DND-41 (cell line): ENCODE data around the gene ZSWIM8.

Experiments used
- ATAC-seq: fragments of 200-7000 bp; cut with Tn5 transposase; 3 replicates; pipeline ENCODE4 v1.9.1; 2021; ENCODE audit warnings: low read depth; ENCODE audit not compliant: insufficient read depth
- DNase-seq: peaks from one replicate; pipeline ENCODE4 v3.0.0-alpha.2; 2020
- H2AFZ ChIP-seq: 2 replicates; pipeline ENCODE4 v1.6.0; 2012; ENCODE audit warnings: low read depth, low read length
- H3K27ac ChIP-seq: 2 replicates; pipeline ENCODE4 v1.5.1; 2012; ENCODE audit warnings: low read length, inconsistent platforms
- H3K27me3 ChIP-seq: fragments of 200-600 bp; sonication (generic); 2 replicates; pipeline ENCODE4 v1.6.0; 2012; ENCODE audit warnings: low read length, mild to moderate bottlenecking, inconsistent platforms; ENCODE audit not compliant: insufficient read depth, poor library complexity
- H3K36me3 ChIP-seq: 2 replicates; pipeline ENCODE4 v1.5.1; 2012; ENCODE audit warnings: low read length, inconsistent platforms; ENCODE audit not compliant: insufficient read depth
- H3K4me1 ChIP-seq: 2 replicates; pipeline ENCODE4 v1.5.1; 2012; ENCODE audit warnings: mild to moderate bottlenecking, low read length; ENCODE audit not compliant: insufficient read depth
- H3K4me2 ChIP-seq: 2 replicates; pipeline ENCODE4 v1.6.0; 2012; ENCODE audit warnings: mild to moderate bottlenecking, moderate library complexity, low read length, inconsistent platforms; ENCODE audit not compliant: insufficient read depth
- H3K4me3 ChIP-seq, 2 experiments: fragments of 200-600 bp in 1 of 2; shearing (Covaris generic) in 1 of 2; 2 replicates each; pipeline ENCODE4 v1.5.1; 2012 to 2016; ENCODE audit warnings: inconsistent platforms in 2 of 2, low read length in 2 of 2, mild to moderate bottlenecking in 2 of 2, low read depth in 1 of 2, moderate library complexity in 1 of 2
- H3K79me2 ChIP-seq: 2 replicates; pipeline ENCODE4 v1.6.0; 2012; ENCODE audit warnings: low read length, inconsistent platforms; ENCODE audit not compliant: insufficient read depth
- H3K9ac ChIP-seq: 2 replicates; pipeline ENCODE4 v1.6.0; 2012; ENCODE audit warnings: low read depth, mild to moderate bottlenecking, inconsistent platforms, low read length, moderate library complexity
- H3K9me3 ChIP-seq: 2 replicates; pipeline ENCODE4 v1.5.1; 2012; ENCODE audit warnings: low read length, moderate library complexity, mild to moderate bottlenecking, inconsistent platforms; ENCODE audit not compliant: insufficient read depth, severe bottlenecking
- H4K20me1 ChIP-seq: 2 replicates; pipeline ENCODE4 v1.6.0; 2012; ENCODE audit warnings: low read length; ENCODE audit not compliant: insufficient read depth
- CTCF ChIP-seq: IDR thresholded peaks from 2 replicates; pipeline ENCODE4 v1.5.1; 2012; ENCODE audit warnings: borderline replicate concordance, low read length, moderate library complexity, mild to moderate bottlenecking; ENCODE audit not compliant: poor library complexity, severe bottlenecking; ENCODE audit errors: extremely low read depth
- EZH2 ChIP-seq: IDR thresholded peaks from 3 replicates; pipeline ENCODE4 v1.6.1; 2012; ENCODE audit warnings: borderline replicate concordance, low read depth, mild to moderate bottlenecking, moderate library complexity, low read length, inconsistent platforms; ENCODE audit not compliant: severe bottlenecking

The ZSWIM8 gene

GRCh38 chr10:73743327-73743904, 42.0 kb upstream of the ZSWIM8 start:
- peak overlapping the region; percentile 67 for H2AFZ ChIP-seq
- peaks cover 3% of the 10 kb centered on the region; the same call in 1 of the 2 replicates for H4K20me1 ChIP-seq

DNA sequence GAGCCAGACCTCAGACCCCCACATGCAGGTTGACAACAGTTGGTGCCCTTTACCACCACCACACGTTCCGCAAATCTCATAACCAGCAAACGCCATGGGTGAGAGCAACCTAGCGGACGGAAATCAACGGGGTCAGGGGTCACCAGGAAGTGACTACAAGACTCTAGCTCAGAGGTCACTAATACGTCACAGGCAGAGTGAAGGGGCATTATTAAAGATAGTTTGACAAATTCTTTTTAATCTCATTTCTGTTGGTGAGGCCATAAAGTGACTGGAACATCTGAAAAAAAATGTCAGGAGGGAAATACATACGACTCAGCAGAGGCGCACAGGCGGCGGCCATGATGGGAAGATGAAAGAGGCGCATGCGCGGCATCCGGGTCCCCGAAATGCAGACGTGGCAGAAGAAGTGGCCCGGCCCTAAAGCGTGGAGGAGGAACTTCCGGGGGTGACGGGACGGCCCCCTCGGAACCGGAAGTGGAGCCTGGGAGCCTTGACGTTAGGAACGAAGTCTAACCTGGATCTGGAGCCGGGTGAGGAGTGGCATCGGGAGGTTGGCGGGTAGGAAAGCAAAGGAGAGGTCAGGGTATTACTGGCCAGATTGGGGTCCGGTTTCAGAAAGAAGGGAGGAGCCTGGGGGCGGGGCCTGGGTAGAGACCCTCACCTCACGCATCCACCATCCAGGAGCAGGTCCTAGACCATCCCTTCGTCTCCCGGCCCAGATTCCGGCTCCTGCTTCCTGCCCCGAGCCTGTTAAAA, 41.3 kb upstream of the ZSWIM8 start, which contains the start of gene SEC24C:
TSS of gene SEC24C (plus strand) at position 468 of the 759 bp plus-strand sequence. CDS start 2,461 bp downstream, outside the sequence.
- DNase-seq (peak; percentile 96), ATAC-seq (peak; percentile 90)
- Histone ChIP-seq H3K9ac (peak within 1 kb of the TSS; percentile 71), H3K36me3 (peaks cover 22% of the 10 kb centered on the region), H3K27me3 (no peaks in the 10 kb centered on the region), H4K20me1 (peaks cover 7% of the 10 kb centered on the region; the same call in 1 of the 2 replicates), H3K4me3 (peak within 1 kb of the TSS; percentile 82 to 95), H2AFZ (peak within 1 kb of the TSS; percentile 91), H3K4me2 (peak within 1 kb of the TSS; percentile 91), H3K27ac (peak within 1 kb of the TSS; percentile 86), H3K79me2 (peaks cover 62% of the 10 kb centered on the region), H3K4me1 (peaks cover 44% of the 10 kb centered on the region), H3K9me3 (no peaks in the 10 kb centered on the region)
- no peak for TF ChIP-seq EZH2
- no peak for TF ChIP-seq CTCF

More at GRCh38 chr10:73743327-73743904, 42.0 kb upstream of the ZSWIM8 start:
- DNase-seq (no peak), ATAC-seq (no peak)
- no peak for TF ChIP-seq EZH2
- TF ChIP-seq CTCF: no peak
- Histone ChIP-seq H3K27ac (peak overlapping the region; percentile 86), H3K4me1 (peaks cover 40% of the 10 kb centered on the region), H3K27me3 (no peaks in the 10 kb centered on the region), H3K9me3 (no peaks in the 10 kb centered on the region), H3K36me3 (peaks cover 18% of the 10 kb centered on the region), H3K4me2 (peak overlapping the region; percentile 91), H3K79me2 (peaks cover 59% of the 10 kb centered on the region), H3K9ac (peak overlapping the region; percentile 71), H3K4me3 (peak overlapping the region; percentile 82 to 95; a peak in 3 of 4 replicates)

DNA sequence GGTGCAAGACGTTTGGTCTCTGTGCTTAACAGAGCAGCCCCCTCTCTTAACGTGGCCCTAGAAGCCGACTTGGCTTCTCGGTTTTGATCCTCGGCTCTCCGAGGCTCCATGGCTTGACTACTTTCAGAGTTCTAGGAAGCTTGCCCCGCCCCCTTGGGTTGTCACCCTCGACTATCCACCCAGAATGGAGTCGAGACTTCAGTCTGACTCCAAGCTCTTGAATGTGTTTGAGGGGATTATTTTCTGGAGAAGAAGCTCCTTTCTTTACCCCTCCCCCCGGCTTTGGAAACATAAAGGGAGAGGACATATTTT, 40.8 kb upstream of the ZSWIM8 start:
- Histone ChIP-seq H3K4me2 (peak overlapping the region; percentile 91), H3K36me3 (peaks cover 28% of the 10 kb centered on the region), H3K9me3 (no peaks in the 10 kb centered on the region), H3K4me1 (peaks cover 46% of the 10 kb centered on the region), H2AFZ (peak overlapping the region; percentile 91), H3K4me3 (peak overlapping the region; percentile 82 to 95), H3K79me2 (peaks cover 66% of the 10 kb centered on the region), H4K20me1 (peaks cover 9% of the 10 kb centered on the region; the same call in 1 of the 2 replicates), H3K27me3 (no peaks in the 10 kb centered on the region), H3K27ac (peak overlapping the region; percentile 86), H3K9ac (peak overlapping the region; percentile 71)
- ATAC-seq (peak; percentile 44), DNase-seq (peak; percentile 68)
- TF ChIP-seq EZH2: no peak
- TF ChIP-seq CTCF: no peak
